IMR-90 (cell line): ENCODE data around the gene RUNDC1. TPM values are rescaled to one million over a fixed set of nuclear protein-coding genes. Genes with fewer than 3 reads are reported as not detected.
A peak's percentile ranks its signal among the peaks of the same experiment; 100 is the strongest.

Source experiments
- ATAC-seq: fragments of 200-7000 bp; cut with Tn5 transposase; 2 replicates; pipeline ENCODE4 v1.9.1; 2020; ENCODE audit warnings: low read depth, mild to moderate bottlenecking, moderate library complexity
- BruUV-seq: library from RNA; stranded (reverse); fragments of 400-500 nt; replicated peaks from 2 replicates; lab custom pipeline; 2021; lab: Mats Ljungman, UMichigan
- CTCF ChIA-PET: fragments of 300-600 bp; formaldehyde crosslinking; extraction: SDS; loops from one replicate; lab custom pipeline; 2021; ENCODE audit warnings: antibody characterized with exemption; lab: Yijun Ruan, JAX
- POLR2A ChIA-PET: fragments of 300-600 bp; sonication (Branson Sonifier 250); formaldehyde crosslinking; loops from one replicate; lab custom pipeline; 2022; ENCODE audit warnings: antibody characterized with exemption; ENCODE audit not compliant: unreplicated experiment; lab: Charles Lee
- DNase-seq: peaks from one replicate; pipeline ENCODE4 v3.0.0; 2013
- H2AFZ ChIP-seq: replicated peaks from 2 replicates; pipeline ENCODE3; 2013; ENCODE audit warnings: low read length, mild to moderate bottlenecking; ENCODE audit not compliant: poor library complexity
- H2AK5ac ChIP-seq: 2 replicates; pipeline ENCODE4 v1.6.1; 2013; ENCODE audit warnings: low read depth, low read length, inconsistent platforms
- H2AK9ac ChIP-seq: replicated peaks from 2 replicates; pipeline ENCODE3; 2013; ENCODE audit warnings: mild to moderate bottlenecking, low read depth, low read length, moderate library complexity; ENCODE audit not compliant: poor library complexity
- H2BK120ac ChIP-seq: 2 replicates; pipeline ENCODE4 v1.6.1; 2013; ENCODE audit warnings: low read depth, low read length, inconsistent platforms
- H2BK15ac ChIP-seq: 3 replicates; pipeline ENCODE4 v1.6.1; 2013; ENCODE audit warnings: low read depth, low read length, inconsistent platforms
- H2BK20ac ChIP-seq: 2 replicates; pipeline ENCODE4 v1.6.1; 2013; ENCODE audit warnings: low read depth, mild to moderate bottlenecking, inconsistent platforms, low read length, moderate library complexity
- H2BK5ac ChIP-seq: 2 replicates; pipeline ENCODE4 v1.6.1; 2013; ENCODE audit warnings: mild to moderate bottlenecking, low read depth, low read length, inconsistent platforms; ENCODE audit not compliant: poor library complexity, severe bottlenecking
- H3K14ac ChIP-seq: replicated peaks from 2 replicates; pipeline ENCODE4 v1.6.1; 2013; ENCODE audit warnings: low read depth, low read length, inconsistent platforms
- H3K18ac ChIP-seq: 2 replicates; pipeline ENCODE4 v1.6.1; 2013; ENCODE audit warnings: low read depth, low read length, control low read depth
- H3K23ac ChIP-seq: 2 replicates; pipeline ENCODE4 v1.6.1; 2013; ENCODE audit warnings: low read depth, low read length, inconsistent platforms
- H3K27ac ChIP-seq: 2 replicates; pipeline ENCODE4 v1.5.1; 2013; ENCODE audit warnings: mild to moderate bottlenecking, control low read depth, low read length; ENCODE audit not compliant: insufficient read depth
- H3K27me3 ChIP-seq: 2 replicates; pipeline ENCODE4 v1.6.1; 2013; ENCODE audit warnings: low read length; ENCODE audit not compliant: control insufficient read depth, insufficient read depth
- H3K36me3 ChIP-seq: 2 replicates; pipeline ENCODE4 v1.6.1; 2013; ENCODE audit warnings: low read length, mixed read lengths; ENCODE audit not compliant: control insufficient read depth, insufficient read depth
- H3K4ac ChIP-seq: 2 replicates; pipeline ENCODE4 v1.6.1; 2013; ENCODE audit warnings: low read depth, low read length, inconsistent platforms
- H3K4me1 ChIP-seq: 2 replicates; pipeline ENCODE4 v1.6.1; 2013; ENCODE audit warnings: low read length, mixed read lengths; ENCODE audit not compliant: control insufficient read depth, insufficient read depth
- H3K4me2 ChIP-seq: 2 replicates; pipeline ENCODE4 v1.6.1; 2013; ENCODE audit warnings: low read depth, mild to moderate bottlenecking, control low read depth, low read length, moderate library complexity
- H3K4me3 ChIP-seq: 2 replicates; pipeline ENCODE4 v1.5.1; 2013; ENCODE audit warnings: low read depth, mild to moderate bottlenecking, control low read depth, low read length, moderate library complexity; ENCODE audit not compliant: insufficient read depth
- H3K56ac ChIP-seq: 2 replicates; pipeline ENCODE4 v1.6.1; 2013; ENCODE audit warnings: low read length, inconsistent platforms; ENCODE audit not compliant: insufficient read depth; ENCODE audit errors: extremely low read depth
- H3K79me1 ChIP-seq, 2 experiments: 2 replicates each; pipeline ENCODE4 v1.6.1; 2013; ENCODE audit warnings: low read length in 2 of 2, inconsistent platforms in 1 of 2, low read depth in 1 of 2
- H3K9ac ChIP-seq: 2 replicates; pipeline ENCODE4 v1.6.1; 2013; ENCODE audit warnings: low read depth, low read length, control low read depth
- H3K9me1 ChIP-seq: 2 replicates; pipeline ENCODE4 v1.6.1; 2013; ENCODE audit warnings: low read length, inconsistent platforms; ENCODE audit not compliant: insufficient read depth
- H3K9me3 ChIP-seq: 2 replicates; pipeline ENCODE4 v1.6.1; 2013; ENCODE audit warnings: low read length; ENCODE audit not compliant: control insufficient read depth, insufficient read depth
- H4K20me1 ChIP-seq: 2 replicates; pipeline ENCODE4 v1.6.1; 2013; ENCODE audit warnings: low read length, inconsistent platforms; ENCODE audit not compliant: insufficient read depth
- H4K5ac ChIP-seq: 2 replicates; pipeline ENCODE4 v1.6.1; 2013; ENCODE audit warnings: mild to moderate bottlenecking, low read depth, low read length, control low read depth
- H4K8ac ChIP-seq, 2 experiments: 2 replicates each; pipeline ENCODE4 v1.6.1; 2013; ENCODE audit warnings: low read depth in 2 of 2, low read length in 2 of 2, control low read depth in 1 of 2, inconsistent platforms in 1 of 2
- H4K91ac ChIP-seq: 2 replicates; pipeline ENCODE4 v1.6.1; 2013; ENCODE audit warnings: low read depth, low read length, inconsistent platforms; ENCODE audit not compliant: insufficient read depth
- BHLHE40 ChIP-seq: fragments of 150-350 bp; IDR thresholded peaks from 2 replicates; pipeline ENCODE4 v1.6.1; 2016; ENCODE audit warnings: mild to moderate bottlenecking, low read depth, low read length
- CEBPB ChIP-seq: IDR thresholded peaks from 2 replicates; pipeline ENCODE4 v1.6.1; 2012; ENCODE audit warnings: low read depth, low read length, improper control_type of control experiment
- CHD1 ChIP-seq: IDR thresholded peaks from 2 replicates; pipeline ENCODE4 v1.6.1; 2012; ENCODE audit warnings: low read depth, low read length, improper control_type of control experiment
- CTCF ChIP-seq: conservative IDR thresholded peaks from 2 replicates; pipeline ENCODE4 v1.5.1; 2012; ENCODE audit warnings: mild to moderate bottlenecking, low read depth, low read length, improper control_type of control experiment
- ELK1 ChIP-seq: fragments of 150-350 bp; IDR thresholded peaks from 2 replicates; pipeline ENCODE4 v1.6.1; 2016; ENCODE audit warnings: low read depth, mild to moderate bottlenecking, low read length, moderate library complexity, borderline replicate concordance
- FOS ChIP-seq: fragments of 150-350 bp; IDR thresholded peaks from 2 replicates; pipeline ENCODE4 v1.6.1; 2016; ENCODE audit warnings: low read depth, low read length
- MAFK ChIP-seq: IDR thresholded peaks from 2 replicates; pipeline ENCODE4 v1.6.1; 2012; ENCODE audit warnings: low read depth, low read length, improper control_type of control experiment
- MAZ ChIP-seq: IDR thresholded peaks from 2 replicates; pipeline ENCODE4 v1.6.1; 2012; ENCODE audit warnings: low read depth, mild to moderate bottlenecking, low read length, improper control_type of control experiment, moderate library complexity, borderline replicate concordance
- MXI1 ChIP-seq: IDR thresholded peaks from 2 replicates; pipeline ENCODE4 v1.6.1; 2012; ENCODE audit warnings: low read depth, mild to moderate bottlenecking, low read length, moderate library complexity, borderline replicate concordance
- NFE2L2 ChIP-seq: fragments of 150-350 bp; IDR thresholded peaks from 2 replicates; pipeline ENCODE4 v1.6.1; 2016; ENCODE audit warnings: low read depth, mild to moderate bottlenecking, low read length
- POLR2A ChIP-seq: IDR thresholded peaks from 2 replicates; pipeline ENCODE4 v1.6.1; 2012; ENCODE audit warnings: mild to moderate bottlenecking, low read depth, low read length
- RAD21 ChIP-seq: IDR thresholded peaks from 2 replicates; pipeline ENCODE4 v1.6.1; 2012; ENCODE audit warnings: low read length, improper control_type of control experiment
- RCOR1 ChIP-seq: IDR thresholded peaks from 2 replicates; pipeline ENCODE4 v1.6.1; 2012; ENCODE audit warnings: mild to moderate bottlenecking, low read length, improper control_type of control experiment; ENCODE audit not compliant: insufficient replicate concordance
- RFX5 ChIP-seq: IDR thresholded peaks from 2 replicates; pipeline ENCODE4 v1.8.0; 2012; ENCODE audit warnings: low read depth, mild to moderate bottlenecking, low read length, moderate library complexity
- SMC3 ChIP-seq: fragments of 150-350 bp; IDR thresholded peaks from 2 replicates; pipeline ENCODE4 v1.6.1; 2016; ENCODE audit warnings: low read depth, mild to moderate bottlenecking, antibody characterized with exemption, low read length, moderate library complexity
- USF2 ChIP-seq: fragments of 150-350 bp; IDR thresholded peaks from 2 replicates; pipeline ENCODE4 v1.6.1; 2017; ENCODE audit warnings: mild to moderate bottlenecking, antibody characterized with exemption, low read length, low read depth
- WGBS, 2 experiments: methylation state at CpG; one replicate each; pipeline versions ENCODE4 v1.1.5 to v1.1.7; 2013; ENCODE audit warnings: missing lambda C conversion rate in 2 of 2; ENCODE audit not compliant: insufficient read length in 1 of 2; ENCODE audit errors: extremely low coverage in 2 of 2; 5-methylcytosine and 5-hydroxymethylcytosine counted together
- dilution Hi-C: fragments of 300-500 bp; cut with HindIII; formaldehyde crosslinking; loops from one replicate; pipeline ENCODE4 v1.14.3; 2018; ENCODE audit warnings: low sequenced_read_pairs; ENCODE audit not compliant: unreplicated experiment
- in situ Hi-C: fragments of 300-500 bp; cut with MboI; formaldehyde crosslinking; loops from 3 replicates; pipeline ENCODE4 v1.14.3; 2019; ENCODE audit warnings: low sequenced_read_pairs, inconsistent platforms, mixed read lengths
- intact Hi-C: fragments of 100-400 bp; cut with micrococcal nuclease; formaldehyde crosslinking; loops from 2 replicates; pipeline ENCODE4 v1.10.0; 2022
- polyA plus RNA-seq, 3 experiments: library from polyadenylated mRNA; depleted of rRNA; stranded (reverse); fragments of >200 nt; gene quantifications; 2 replicates each; pipeline ENCODE4 v1.2.3, GENCODE V29; 2012; ENCODE audit warnings: low replicate concordance in 1 of 3
- total RNA-seq: library from RNA; depleted of rRNA; stranded (reverse); fragments of >200 nt; gene quantifications from 2 replicates; pipeline ENCODE4 v1.2.3, GENCODE V29; 2012

Gene RUNDC1
- total and polyA plus RNA-seq, 2 of the 4 experiments (the other 2 are of a cell fraction): 7.0 to 7.9 TPM

- no peak overlapping the region for H2BK5ac ChIP-seq
- no peak overlapping the region for H3K14ac ChIP-seq
- H3K27me3 ChIP-seq: no peaks in the 10 kb centered on the region
- no peak overlapping the region for H4K5ac ChIP-seq
- H3K79me1 ChIP-seq: no peaks in the 10 kb centered on the region
- in situ Hi-C loops (loop anchor here (25.0 kb wide), 1 partner anchor 91 kb away; no protein-coding TSS in a partner anchor), dilution Hi-C loops (no loop called here), intact Hi-C loops (no loop called here)
- peak overlapping the region; percentile 43 for H2AFZ ChIP-seq
- no peak overlapping the region for H3K4me3 ChIP-seq
- no peaks in the 10 kb centered on the region for H3K9me3 ChIP-seq
- no peak overlapping the region for H3K4ac ChIP-seq
- no peaks in the 10 kb centered on the region for H3K36me3 ChIP-seq
- ATAC-seq (no peak), DNase-seq (no peak)
- no peak overlapping the region for H4K91ac ChIP-seq
- POLR2A ChIA-PET: no interaction called here
- no peak overlapping the region for H4K8ac ChIP-seq
- H3K9ac ChIP-seq: no peak overlapping the region
- H2BK120ac ChIP-seq: no peak overlapping the region
- no peaks in the 10 kb centered on the region for H3K9me1 ChIP-seq
- CTCF ChIA-PET: no interaction called here
- no peak overlapping the region for H3K27ac ChIP-seq
- TF ChIP-seq NFE2L2 (no peak), CTCF (no peak), RFX5 (no peak), USF2 (no peak), MXI1 (no peak), BHLHE40 (no peak), MAFK (no peak), POLR2A (no peak), MAZ (no peak), ELK1 (no peak), RAD21 (no peak), CHD1 (no peak), FOS (no peak), RCOR1 (no peak), CEBPB (no peak), SMC3 (no peak)
- 95% methylated on average over 3 of the region's 5 CpGs; no CpG with 5 or more reads in 1 of the 2 experiments for WGBS, 2 experiments
- no peak overlapping the region for H2BK15ac ChIP-seq
- no peak overlapping the region for H3K56ac ChIP-seq
- H3K4me2 ChIP-seq: no peak overlapping the region
- no peak overlapping the region for H3K18ac ChIP-seq
- H2BK20ac ChIP-seq: no peak overlapping the region
- H2AK9ac ChIP-seq: no peak overlapping the region
- no peak overlapping the region for H2AK5ac ChIP-seq
- H3K4me1 ChIP-seq: peaks cover 3% of the 10 kb centered on the region; the same call in 1 of the 2 replicates
- BruUV-seq: no TSS peak
- no peak overlapping the region for H3K23ac ChIP-seq
- H4K20me1 ChIP-seq: no peaks in the 10 kb centered on the region
Measured at GRCh38 chr17:42971589-42971988, 8.8 kb upstream of the RUNDC1 start.
